Immature natural killer cell (primary cell): Measurements from ENCODE around the gene PPFIA3. TPM values are rescaled to one million over a fixed set of nuclear protein-coding genes. Genes with fewer than 3 reads are reported as not detected.
"Not testable (repeated sequence)": the region's sequence is repeated elsewhere in the genome, so short reads cannot be mapped to it uniquely, and the experiment has no call there.

Experiments
- DNase-seq, 3 donors: peaks; one replicate each; pipeline ENCODE4 v3.0.0; 2022; ENCODE audit warnings: mixed read lengths in 1 of 3
- H3K27ac Mint-ChIP-seq, 6 donors: one replicate each; pipeline ENCODE4 v1.8.0; 2020; ENCODE audit warnings: mixed read lengths in 6 of 6, mild to moderate bottlenecking in 5 of 6, inconsistent platforms in 4 of 6, moderate library complexity in 3 of 6
- H3K27me3 Mint-ChIP-seq, 3 donors: one replicate each; pipeline ENCODE4 v1.8.0; 2020 to 2021; ENCODE audit warnings: low read depth in 3 of 3, mild to moderate bottlenecking in 3 of 3, mixed read lengths in 3 of 3, moderate library complexity in 3 of 3, inconsistent platforms in 1 of 3
- H3K36me3 Mint-ChIP-seq, 3 donors: one replicate each; pipeline ENCODE4 v1.8.0; 2020; ENCODE audit warnings: mixed read lengths in 3 of 3, inconsistent platforms in 2 of 3, mild to moderate bottlenecking in 2 of 3
- H3K4me1 Mint-ChIP-seq, 2 donors: one replicate each; pipeline ENCODE4 v1.8.0; 2020; ENCODE audit warnings: inconsistent platforms in 2 of 2, mild to moderate bottlenecking in 2 of 2, mixed read lengths in 2 of 2, moderate library complexity in 1 of 2
- H3K4me3 Mint-ChIP-seq, 5 donors: one replicate each; pipeline ENCODE4 v1.8.0; 2020; ENCODE audit warnings: mild to moderate bottlenecking in 5 of 5, mixed read lengths in 5 of 5, inconsistent platforms in 3 of 5, moderate library complexity in 3 of 5
- H3K9me3 Mint-ChIP-seq, 6 donors: one replicate each; pipeline ENCODE4 v1.8.0; 2020; ENCODE audit warnings: mild to moderate bottlenecking in 6 of 6, mixed read lengths in 6 of 6, inconsistent platforms in 4 of 6, moderate library complexity in 3 of 6
- polyA plus RNA-seq, 3 donors: library from polyadenylated mRNA; unstranded; fragments of 300-500 nt; fragmentation: Illumina TruSeq; gene quantifications; one replicate each; pipeline ENCODE4 v1.2.3, GENCODE V29; 2021

Gene PPFIA3
- under 1 TPM in 2 of 3 donors, not detected in 1; 0.07 to 0.58 TPM for polyA plus RNA-seq

GRCh38 chr19:49119411-49120324, at the start of gene PPFIA3:
TSS of gene PPFIA3 (plus strand) at chr19:49119544. CDS start at chr19:49127874, 8,330 bp downstream.
- H3K4me1 Mint-ChIP-seq = peaks cover 29 to 40% of the 10 kb centered on the region in 2 donors
- H3K27me3 Mint-ChIP-seq = peaks cover 2 to 12% (median 2%) of the 10 kb centered on the region in 3 donors
- H3K9me3 Mint-ChIP-seq = no peaks in the 10 kb centered on the region
- DNase-seq = peak in 1 of 3 donors; percentile 25
- H3K36me3 Mint-ChIP-seq = peaks cover 0 to 3% (median 0%) of the 10 kb centered on the region in 3 donors
- H3K4me3 Mint-ChIP-seq = peak within 1 kb of the TSS; percentile 85 to 90 (median 88)
- peak within 1 kb of the TSS; percentile 87 to 94 (median 92) for H3K27ac Mint-ChIP-seq

- Mint-ChIP-seq H3K27me3 (peaks cover 16 to 50% (median 24%) of the 10 kb centered on the region in 3 donors), H3K36me3 (peaks cover 0 to 10% (median 9%) of the 10 kb centered on the region in 3 donors), H3K9me3 (peaks cover 0 to 13% (median 0%) of the 10 kb centered on the region in 6 donors), H3K4me1 (peaks cover 19% of the 10 kb centered on the region in 2 donors), H3K27ac (no peak overlapping the region), H3K4me3 (peak overlapping the region in 4 of 5 donors; percentile 8 to 55 (median 20))
- no peak for DNase-seq
These were observed 48.9 kb upstream of the PPFIA3 start for GRCh38 chr19:49070416-49070815.

- peaks cover 10 to 39% (median 21%) of the 10 kb centered on the region in 3 donors for H3K27me3 Mint-ChIP-seq
- H3K27ac Mint-ChIP-seq = no peak overlapping the region
- peak overlapping the region in 3 of 5 donors; percentile 40 to 53 (median 44) for H3K4me3 Mint-ChIP-seq
These were observed 47.3 kb upstream of the PPFIA3 start for GRCh38 chr19:49071860-49072547.

DNA sequence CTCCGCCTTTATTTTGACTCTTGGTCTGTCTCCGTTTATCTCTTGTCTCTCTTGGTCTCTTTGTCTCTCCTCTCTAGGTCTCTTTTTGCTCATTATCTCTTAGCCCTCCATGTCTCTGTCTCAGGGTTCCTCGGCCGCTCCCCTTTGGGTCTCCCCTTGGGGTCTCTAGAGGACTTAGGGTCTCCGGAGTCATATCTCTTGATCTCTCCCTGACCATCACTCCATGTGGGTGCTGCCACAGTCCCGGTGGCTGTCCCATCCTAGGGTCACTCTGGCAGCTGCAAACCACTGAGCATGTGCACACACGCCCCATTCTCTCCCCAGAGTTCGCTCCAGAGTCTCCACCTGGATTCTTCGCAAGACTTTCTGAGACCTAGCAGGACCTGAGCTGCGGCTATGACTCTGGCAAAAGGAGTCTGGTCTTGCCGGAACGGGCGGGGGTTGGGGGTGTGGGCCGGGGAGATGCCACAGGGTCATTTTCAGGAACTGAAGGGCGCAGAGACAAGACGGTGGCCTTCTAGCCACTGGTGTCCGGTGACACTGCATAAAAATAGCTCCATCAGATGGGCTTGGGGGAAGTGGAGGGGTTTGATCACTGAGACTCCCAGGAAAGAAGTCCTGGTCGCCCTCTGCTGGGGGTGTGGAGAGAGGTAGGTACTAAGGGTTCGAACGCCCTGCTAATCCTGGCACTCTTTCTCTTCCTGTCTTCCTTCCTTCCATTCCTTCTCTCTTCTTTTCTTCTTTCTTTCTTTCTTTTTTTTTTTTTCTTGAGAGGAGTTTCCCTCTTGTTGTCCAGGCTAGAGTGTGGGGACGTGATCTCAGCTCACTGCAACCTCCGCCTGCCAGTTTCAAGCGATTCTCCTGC, 45.6 kb upstream of the PPFIA3 start:
- H3K9me3 Mint-ChIP-seq = peaks cover 0 to 11% (median 0%) of the 10 kb centered on the region in 6 donors
- peak overlapping the region; percentile 5 to 80 (median 56) for H3K4me3 Mint-ChIP-seq
- H3K27ac Mint-ChIP-seq = no peak overlapping the region
- H3K27me3 Mint-ChIP-seq = peaks cover 10 to 37% (median 23%) of the 10 kb centered on the region in 3 donors
- H3K4me1 Mint-ChIP-seq = peaks cover 19% of the 10 kb centered on the region in 2 donors
- DNase-seq = no peak
- peaks cover 0 to 10% (median 9%) of the 10 kb centered on the region in 3 donors for H3K36me3 Mint-ChIP-seq

More at GRCh38 chr19:49071860-49072547, 47.3 kb upstream of the PPFIA3 start:
- Mint-ChIP-seq H3K36me3 (peaks cover 0 to 10% (median 9%) of the 10 kb centered on the region in 3 donors), H3K9me3 (peaks cover 0 to 11% (median 0%) of the 10 kb centered on the region in 6 donors), H3K4me1 (peaks cover 19% of the 10 kb centered on the region in 2 donors)
- no peak for DNase-seq

- not testable (repeated sequence) for H3K4me3 Mint-ChIP-seq
- H3K4me1 Mint-ChIP-seq = peaks cover 19% of the 10 kb centered on the region in 2 donors
These were observed 44.5 kb upstream of the PPFIA3 start for GRCh38 chr19:49074869-49075268.

DNA sequence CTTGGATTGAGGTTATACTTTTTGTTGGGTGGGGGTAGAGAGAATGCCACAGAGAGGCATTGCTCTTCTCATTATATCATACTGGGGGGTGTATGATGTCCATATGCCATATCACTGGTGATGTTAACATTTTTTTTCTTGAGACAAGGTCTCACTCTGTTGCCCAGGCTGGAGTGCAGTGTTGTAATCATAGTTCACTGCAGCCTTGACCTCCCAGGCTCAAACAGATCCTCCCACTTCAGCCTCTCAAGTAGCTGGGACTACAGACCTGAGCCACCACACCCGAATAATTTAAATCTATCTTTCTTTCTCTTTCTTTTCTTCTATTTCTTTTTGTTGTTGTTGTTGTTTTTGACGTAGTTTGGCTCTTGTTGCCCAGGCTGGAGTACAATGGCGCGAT, 39.0 kb upstream of the PPFIA3 start:
- no peak overlapping the region for H3K27ac Mint-ChIP-seq
- H3K36me3 Mint-ChIP-seq = no peaks in the 10 kb centered on the region
- no peaks in the 10 kb centered on the region for H3K9me3 Mint-ChIP-seq

More at GRCh38 chr19:49074869-49075268, 44.5 kb upstream of the PPFIA3 start:
- H3K27me3 Mint-ChIP-seq = peaks cover 6 to 32% (median 21%) of the 10 kb centered on the region in 3 donors
- not testable (repeated sequence) for H3K27ac Mint-ChIP-seq, DNase-seq, H3K9me3 Mint-ChIP-seq, H3K36me3 Mint-ChIP-seq

DNA sequence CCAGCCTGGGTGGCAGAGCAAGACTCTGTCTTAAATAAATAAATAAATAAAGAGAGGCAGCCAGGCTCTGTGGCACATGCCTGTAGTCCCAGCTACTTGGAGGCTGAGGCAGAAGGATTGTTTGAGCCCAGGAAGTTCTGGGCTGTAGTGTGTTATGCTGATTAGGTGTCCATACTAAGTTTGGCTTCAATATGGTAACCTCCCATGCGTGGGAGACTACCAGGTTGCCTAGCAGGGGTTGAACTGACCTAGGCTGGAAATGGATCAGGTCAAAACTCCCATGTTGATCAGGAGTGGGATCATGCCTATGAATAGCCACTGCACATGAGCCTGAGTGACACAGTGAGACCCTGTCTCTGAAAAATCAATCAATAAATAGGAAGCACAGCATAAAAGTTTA, 38.1 kb upstream of the PPFIA3 start:
- Mint-ChIP-seq H3K27ac (no peak overlapping the region), H3K36me3 (no peaks in the 10 kb centered on the region), H3K27me3 (peaks cover 18 to 20% (median 18%) of the 10 kb centered on the region in 3 donors), H3K4me1 (peaks cover 11 to 13% of the 10 kb centered on the region in 2 donors), H3K9me3 (no peaks in the 10 kb centered on the region), H3K4me3 (no peak overlapping the region)
- DNase-seq = no peak

More for the DNA sequence above, 39.0 kb upstream of the PPFIA3 start:
- Mint-ChIP-seq H3K4me3 (no peak overlapping the region), H3K4me1 (peaks cover 5 to 7% of the 10 kb centered on the region in 2 donors), H3K27me3 (peaks cover 9 to 13% (median 10%) of the 10 kb centered on the region in 3 donors)
- no peak for DNase-seq

DNA sequence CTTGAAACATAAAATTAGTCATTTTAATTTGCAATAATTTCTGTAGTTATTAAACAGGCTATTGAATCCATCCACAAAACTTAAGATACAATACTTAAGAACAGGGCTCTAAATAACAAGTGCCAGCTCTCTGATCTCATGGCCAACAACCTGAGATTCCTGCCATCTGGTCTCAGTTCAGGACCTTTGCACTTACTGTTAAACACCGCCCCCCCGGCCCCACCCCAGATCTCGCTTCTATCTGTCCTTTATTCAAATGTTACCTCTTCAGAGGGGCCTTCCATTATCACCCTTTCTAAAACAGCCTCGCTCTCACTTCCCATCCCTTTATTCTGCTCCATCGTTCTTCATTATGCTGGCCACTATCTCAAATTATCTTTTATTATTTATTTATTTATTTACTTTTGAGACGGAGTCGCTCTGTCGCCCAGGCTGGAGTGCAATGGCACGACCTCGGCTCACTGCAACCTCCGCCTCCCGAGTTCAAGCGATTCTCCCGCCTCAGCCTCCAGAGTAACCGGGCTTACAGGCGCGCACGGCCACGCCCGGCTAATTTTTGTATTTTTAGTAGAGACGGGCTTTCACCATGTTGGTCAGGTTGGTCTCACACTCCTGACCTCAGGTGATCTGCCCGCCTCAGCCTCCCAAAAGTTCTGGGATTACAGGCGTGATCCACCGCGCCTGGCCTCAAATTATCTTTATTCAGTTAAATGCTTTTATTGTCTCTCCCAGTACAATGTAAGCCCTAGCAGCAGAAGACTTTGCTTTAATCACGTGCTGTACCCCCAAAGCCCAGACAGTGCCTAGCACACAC, 34.9 kb upstream of the PPFIA3 start:
- Mint-ChIP-seq H3K27me3 (peaks cover 20 to 22% (median 20%) of the 10 kb centered on the region in 3 donors), H3K4me3 (peak overlapping the region; percentile 93 to 96 (median 95))

DNA sequence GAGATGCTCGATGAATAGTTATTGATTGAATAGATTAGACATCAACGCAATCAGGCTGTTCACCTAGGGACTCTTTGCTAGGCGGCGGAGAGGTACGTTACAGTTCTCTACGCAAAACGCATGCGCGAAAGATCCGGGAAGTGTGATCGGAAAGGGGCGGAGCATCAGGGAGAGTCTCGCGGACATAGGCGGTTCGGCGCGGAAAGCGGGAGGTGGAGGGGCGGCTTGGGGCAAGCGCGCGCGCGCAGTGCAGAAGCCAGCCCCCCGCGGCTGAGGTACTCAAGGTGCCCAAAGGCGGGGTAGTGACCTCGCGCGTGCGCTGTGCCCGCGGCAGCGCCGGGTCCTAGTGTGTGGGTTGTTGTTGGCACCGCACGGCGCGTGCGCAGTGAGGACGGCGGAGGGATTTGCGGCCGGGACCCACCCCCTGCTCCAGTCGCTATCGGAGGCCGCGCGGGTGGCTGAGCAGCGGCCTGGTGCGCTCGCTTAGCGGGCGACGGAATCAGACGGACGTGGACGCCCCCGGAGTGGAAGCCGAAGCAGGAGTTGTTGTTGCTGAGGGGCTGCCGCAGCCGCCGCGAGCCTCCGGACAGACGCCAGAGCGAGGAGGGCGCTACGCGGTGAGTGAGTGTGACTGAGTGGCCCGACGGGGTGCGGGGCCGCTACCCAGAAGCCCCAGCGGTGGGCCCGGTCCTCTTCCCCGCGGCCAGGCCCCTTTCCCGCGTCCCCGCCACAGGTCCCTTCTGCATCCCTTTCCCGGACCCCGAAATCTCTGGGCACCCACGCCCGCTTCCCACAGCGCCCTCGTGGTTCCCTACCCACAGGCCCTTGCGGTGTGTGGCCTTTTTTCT, 34.1 kb upstream of the PPFIA3 start, which contains the start of gene SNRNP70:
Gene SNRNP70, plus strand, starts transcription at position 432 of the 848 bp plus-strand sequence. CDS start 964 bp downstream, outside the sequence.
- DNase-seq = peak; percentile 100
- Mint-ChIP-seq H3K27ac (peak within 1 kb of the TSS; percentile 83 to 96 (median 93)), H3K4me3 (peak within 1 kb of the TSS; percentile 93 to 96 (median 95)), H3K9me3 (no peaks in the 10 kb centered on the region), H3K4me1 (peaks cover 35 to 38% of the 10 kb centered on the region in 2 donors), H3K27me3 (peaks cover 20 to 22% (median 20%) of the 10 kb centered on the region in 3 donors), H3K36me3 (peaks cover 4 to 8% (median 5%) of the 10 kb centered on the region in 3 donors)

More for the DNA sequence above, 34.9 kb upstream of the PPFIA3 start:
- H3K27ac Mint-ChIP-seq = peak overlapping the region; percentile 83 to 96 (median 93)
- H3K4me1 Mint-ChIP-seq = peaks cover 35 to 36% of the 10 kb centered on the region in 2 donors
- no peak for DNase-seq
- no peaks in the 10 kb centered on the region for H3K9me3 Mint-ChIP-seq
- H3K36me3 Mint-ChIP-seq = peaks cover 3 to 7% (median 4%) of the 10 kb centered on the region in 3 donors

- Mint-ChIP-seq H3K36me3 (peaks cover 4 to 10% (median 7%) of the 10 kb centered on the region in 3 donors), H3K4me3 (peak overlapping the region; percentile 93 to 96 (median 95)), H3K9me3 (no peaks in the 10 kb centered on the region), H3K4me1 (peaks cover 35 to 41% of the 10 kb centered on the region in 2 donors), H3K27ac (peak overlapping the region; percentile 80 to 96 (median 92)), H3K27me3 (peaks cover 20 to 22% (median 20%) of the 10 kb centered on the region in 3 donors)
- DNase-seq = no peak
These were observed 33.5 kb upstream of the PPFIA3 start for GRCh38 chr19:49085868-49086232.

- Mint-ChIP-seq H3K9me3 (no peaks in the 10 kb centered on the region), H3K27ac (peak overlapping the region; percentile 80 to 96 (median 92)), H3K36me3 (peaks cover 5 to 11% (median 7%) of the 10 kb centered on the region in 3 donors), H3K4me3 (peak overlapping the region; percentile 93 to 96 (median 95)), H3K27me3 (peaks cover 20 to 21% (median 20%) of the 10 kb centered on the region in 3 donors), H3K4me1 (peaks cover 37 to 41% of the 10 kb centered on the region in 2 donors)
- no peak for DNase-seq
These were observed 33.0 kb upstream of the PPFIA3 start for GRCh38 chr19:49086296-49086695.
